ENCODE results near the gene KRTAP19-8. TPM values are rescaled to one million over a fixed set of nuclear protein-coding genes. Genes with fewer than 3 reads are reported as not detected.

KRTAP19-8 gene, protein sequence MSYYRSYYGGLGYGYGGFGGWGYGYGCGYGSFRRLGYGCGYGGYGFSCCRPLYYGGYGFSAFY
- not detected for total RNA-seq
- not detected for polyA plus RNA-seq
- long read RNA-seq, donor 1 = 0 reads
- long read RNA-seq, donor 2 = 0 reads
- long read RNA-seq, donor 3 = 0 reads

DNA sequence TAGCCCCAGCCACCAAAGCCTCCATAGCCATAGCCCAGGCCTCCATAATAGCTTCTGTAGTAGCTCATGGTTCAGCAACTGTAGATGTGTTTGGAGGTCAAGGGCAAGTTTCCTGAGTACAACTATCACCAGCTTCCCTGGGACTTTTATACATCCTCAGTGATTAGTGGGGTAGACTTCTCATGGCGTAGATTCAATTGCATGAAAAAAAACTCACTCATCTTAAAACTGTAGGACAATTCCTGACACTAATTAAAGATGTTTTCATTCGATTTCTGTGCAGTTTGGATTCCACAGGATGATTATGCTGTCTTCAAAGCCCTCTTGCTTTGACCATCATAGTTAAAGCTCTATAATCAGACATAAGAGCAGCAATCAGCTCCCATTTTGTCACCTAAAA is at the start of gene KRTAP19-8:
Gene KRTAP19-8 (minus strand): TSS at position 101 of the 400 bp plus-strand sequence. CDS start 33 bp downstream, at position 68.
- intact Hi-C loops (cut with DNase I) = no loop called here
- no peak within 1 kb of the TSS for H3K4me3 ChIP-seq
- no peaks in the 10 kb centered on the region for H3K27me3 ChIP-seq
- TF ChIP-seq EP300 (IDR thresholded peaks at IDR 0.05) (no peak), POLR2A (IDR thresholded peaks at IDR 0.05) (no peak)
- TF ChIP-seq, protein P1, sequence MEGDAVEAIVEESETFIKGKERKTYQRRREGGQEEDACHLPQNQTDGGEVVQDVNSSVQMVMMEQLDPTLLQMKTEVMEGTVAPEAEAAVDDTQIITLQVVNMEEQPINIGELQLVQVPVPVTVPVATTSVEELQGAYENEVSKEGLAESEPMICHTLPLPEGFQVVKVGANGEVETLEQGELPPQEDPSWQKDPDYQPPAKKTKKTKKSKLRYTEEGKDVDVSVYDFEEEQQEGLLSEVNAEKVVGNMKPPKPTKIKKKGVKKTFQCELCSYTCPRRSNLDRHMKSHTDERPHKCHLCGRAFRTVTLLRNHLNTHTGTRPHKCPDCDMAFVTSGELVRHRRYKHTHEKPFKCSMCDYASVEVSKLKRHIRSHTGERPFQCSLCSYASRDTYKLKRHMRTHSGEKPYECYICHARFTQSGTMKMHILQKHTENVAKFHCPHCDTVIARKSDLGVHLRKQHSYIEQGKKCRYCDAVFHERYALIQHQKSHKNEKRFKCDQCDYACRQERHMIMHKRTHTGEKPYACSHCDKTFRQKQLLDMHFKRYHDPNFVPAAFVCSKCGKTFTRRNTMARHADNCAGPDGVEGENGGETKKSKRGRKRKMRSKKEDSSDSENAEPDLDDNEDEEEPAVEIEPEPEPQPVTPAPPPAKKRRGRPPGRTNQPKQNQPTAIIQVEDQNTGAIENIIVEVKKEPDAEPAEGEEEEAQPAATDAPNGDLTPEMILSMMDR (IDR thresholded peaks at IDR 0.05) = no peak
- 59 to 72% (median 65%) methylated on average over 2 of the region's 2 CpGs for WGBS, 3 donors
- no peak within 1 kb of the TSS for H3K27ac ChIP-seq
- no peak for DNase-seq
- no peaks in the 10 kb centered on the region for H3K4me1 ChIP-seq (ENCODE audit: insufficient read depth)
- H3K9me3 ChIP-seq = no peaks in the 10 kb centered on the region
- H3K36me3 ChIP-seq = no peaks in the 10 kb centered on the region

DNA sequence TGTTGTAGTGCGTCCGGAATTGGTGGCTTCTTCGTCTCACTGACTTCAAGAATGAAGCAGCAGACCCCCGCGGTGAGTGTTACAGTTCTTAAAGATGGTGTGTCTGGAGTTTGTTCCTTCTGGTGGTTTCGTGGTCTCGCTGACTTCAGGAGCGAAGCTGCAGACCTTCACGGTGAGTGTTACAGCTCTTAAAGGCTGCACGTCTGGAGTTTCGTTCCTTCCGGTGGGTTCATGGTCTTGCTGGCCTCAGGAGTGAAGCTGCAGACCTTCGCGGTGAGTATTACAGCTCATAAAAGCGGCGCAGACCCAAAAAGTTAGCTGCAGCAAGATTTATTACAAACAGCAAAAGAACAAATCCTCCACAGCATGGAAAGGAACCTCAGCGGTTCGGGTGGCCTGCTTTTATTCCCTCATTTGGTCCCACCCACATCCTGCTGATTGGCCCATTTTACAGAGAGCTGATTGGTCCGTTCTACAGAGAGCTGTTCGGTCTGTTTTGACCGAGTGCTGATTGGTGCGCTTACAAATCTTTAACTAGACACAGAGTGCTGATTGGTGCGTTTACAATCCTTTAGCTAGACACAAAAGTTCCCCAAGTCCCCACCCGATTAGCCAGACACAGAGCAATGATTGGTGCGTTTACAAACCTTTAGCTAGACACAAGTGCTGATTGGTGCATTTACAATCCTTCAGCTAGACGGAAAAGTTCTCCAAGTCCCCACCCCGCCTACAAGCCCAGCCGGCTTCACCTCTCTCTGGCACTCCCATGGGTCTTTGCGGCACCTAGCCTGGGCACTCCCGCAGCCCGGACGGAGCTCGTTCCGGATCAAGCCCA is 49.6 kb upstream of the KRTAP19-8 start:
- TF ChIP-seq POLR2A (IDR thresholded peaks at IDR 0.05) = no peak
- TF ChIP-seq EP300 (IDR thresholded peaks at IDR 0.05) = no peak
- TF ChIP-seq, protein P1 (IDR thresholded peaks at IDR 0.05) = no peak
- Histone ChIP-seq H3K27ac (no peak overlapping the region), H3K9me3 (no peaks in the 10 kb centered on the region), H3K4me1 (ENCODE audit: insufficient read depth) (no peaks in the 10 kb centered on the region), H3K27me3 (no peaks in the 10 kb centered on the region), H3K4me3 (no peak overlapping the region), H3K36me3 (no peaks in the 10 kb centered on the region)
- intact Hi-C loops (cut with DNase I) = no loop called here
- WGBS, 3 donors = 76 to 85% (median 81%) methylated on average over 34 of the region's 34 CpGs
- DNase-seq = no peak

DNA sequence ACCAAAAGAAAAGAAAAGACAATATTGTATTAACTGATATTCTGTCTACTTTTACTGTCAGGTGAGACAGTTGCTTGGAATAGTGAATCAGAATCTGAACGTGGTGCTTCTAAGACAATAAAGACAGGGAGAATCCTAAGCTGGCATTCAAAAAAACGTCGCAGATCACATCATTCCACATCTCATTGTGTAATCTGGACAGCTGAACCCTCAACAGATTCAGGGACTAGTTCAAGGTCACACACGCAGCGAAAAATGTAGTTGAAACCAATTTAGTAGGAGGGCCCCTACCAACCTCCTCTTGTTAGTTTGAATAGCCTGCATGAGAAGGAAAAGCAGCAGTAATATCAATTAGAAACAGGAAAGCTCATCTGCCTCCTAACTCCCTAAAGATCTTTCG is 46.4 kb upstream of the KRTAP19-8 start:
- no peak for DNase-seq
- no peaks in the 10 kb centered on the region for H3K4me1 ChIP-seq (ENCODE audit: insufficient read depth)
- H3K4me3 ChIP-seq = no peak overlapping the region
- intact Hi-C loops (cut with DNase I) = no loop called here
- TF ChIP-seq, protein P1 (IDR thresholded peaks at IDR 0.05) = no peak
- TF ChIP-seq EP300 (IDR thresholded peaks at IDR 0.05) = no peak
- no peak for TF ChIP-seq POLR2A (IDR thresholded peaks at IDR 0.05)
- no peaks in the 10 kb centered on the region for H3K9me3 ChIP-seq
- H3K27ac ChIP-seq = no peak overlapping the region
- no peaks in the 10 kb centered on the region for H3K27me3 ChIP-seq
- 25 to 48% (median 32%) methylated on average over 6 of the region's 6 CpGs for WGBS, 3 donors
- no peaks in the 10 kb centered on the region for H3K36me3 ChIP-seq

DNA sequence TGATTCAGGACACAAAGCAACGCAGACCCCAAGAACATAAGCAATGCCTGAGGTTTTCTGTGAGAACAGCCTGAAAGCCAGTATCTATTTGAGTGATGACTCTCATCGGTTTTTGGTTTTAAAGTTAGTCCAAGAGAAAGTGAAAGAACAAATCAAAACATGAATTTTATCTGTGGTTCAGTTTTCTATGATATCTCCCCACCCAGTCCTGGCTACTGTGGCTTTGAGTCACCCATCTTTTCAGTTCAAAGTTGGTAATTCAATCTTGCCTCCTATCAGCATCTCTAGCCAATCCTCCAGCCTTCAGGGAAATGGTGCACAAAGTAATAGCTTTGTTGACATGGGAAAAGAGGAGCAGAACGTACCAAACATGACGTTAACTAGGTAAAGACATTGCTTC is 40.5 kb upstream of the KRTAP19-8 start:
- intact Hi-C loops (cut with DNase I) = no loop called here
- DNase-seq = no peak
- H3K27ac ChIP-seq = no peak overlapping the region
- no peak overlapping the region for H3K4me3 ChIP-seq
- no peaks in the 10 kb centered on the region for H3K27me3 ChIP-seq
- H3K36me3 ChIP-seq = no peaks in the 10 kb centered on the region
- TF ChIP-seq, protein P1 (IDR thresholded peaks at IDR 0.05) = no peak
- no peak for TF ChIP-seq POLR2A (IDR thresholded peaks at IDR 0.05)
- no peak for TF ChIP-seq EP300 (IDR thresholded peaks at IDR 0.05)
- 42 to 51% (median 48%) methylated on average over 4 of the region's 4 CpGs for WGBS, 3 donors
- no peaks in the 10 kb centered on the region for H3K4me1 ChIP-seq (ENCODE audit: insufficient read depth)
- no peaks in the 10 kb centered on the region for H3K9me3 ChIP-seq

All from ovary (tissue), 10 donors.